Activated naive CD8-positive, alpha-beta T cell treated with anti-CD3 and anti-CD28 coated beads, Interleukin-2, amount 10 ng/mL, durations not matched to agents 7 days and 5 days (primary cell): ENCODE data around the gene PRR36. TPM values are rescaled to one million over a fixed set of nuclear protein-coding genes. Genes with fewer than 3 reads are reported as not detected.

Experiments
- ATAC-seq: fragments of 150-1000 bp; cut with Tn5 transposase; one replicate; pipeline ENCODE4 v1.10.0; 2021; ENCODE audit warnings: low read depth, moderate library complexity
- POLR2A ChIA-PET: fragments of 350-600 bp; sonication (Branson Sonifier 250); formaldehyde crosslinking; loops from one replicate; lab custom pipeline; 2021; ENCODE audit warnings: antibody characterized with exemption; lab: Charles Lee
- DNase-seq: peaks from one replicate; pipeline ENCODE4 v3.0.0; 2021
- H3K27ac Mint-ChIP-seq: one replicate; pipeline ENCODE4 v1.8.0; 2022; ENCODE audit warnings: mild to moderate bottlenecking, mixed read lengths
- H3K27me3 Mint-ChIP-seq: one replicate; pipeline ENCODE4 v1.8.0; 2022; ENCODE audit warnings: mild to moderate bottlenecking, moderate library complexity, mixed read lengths
- H3K36me3 Mint-ChIP-seq: one replicate; pipeline ENCODE4 v1.8.0; 2021; ENCODE audit warnings: mild to moderate bottlenecking, mixed read lengths
- H3K4me1 Mint-ChIP-seq: one replicate; pipeline ENCODE4 v1.8.0; 2021; ENCODE audit warnings: mixed read lengths
- H3K4me3 Mint-ChIP-seq: one replicate; pipeline ENCODE4 v1.8.0; 2022; ENCODE audit warnings: mild to moderate bottlenecking, moderate library complexity, mixed read lengths
- H3K9me3 Mint-ChIP-seq: one replicate; pipeline ENCODE4 v1.8.0; 2021; ENCODE audit warnings: mixed read lengths
- total RNA-seq, 2 experiments: library from RNA; stranded (reverse); gene quantifications; one replicate each; pipeline ENCODE4 v1.2.3, GENCODE V29; 2021

Gene PRR36
- total RNA-seq, 2 experiments from 2014 or later = 0.40 to 0.78 TPM

DNA sequence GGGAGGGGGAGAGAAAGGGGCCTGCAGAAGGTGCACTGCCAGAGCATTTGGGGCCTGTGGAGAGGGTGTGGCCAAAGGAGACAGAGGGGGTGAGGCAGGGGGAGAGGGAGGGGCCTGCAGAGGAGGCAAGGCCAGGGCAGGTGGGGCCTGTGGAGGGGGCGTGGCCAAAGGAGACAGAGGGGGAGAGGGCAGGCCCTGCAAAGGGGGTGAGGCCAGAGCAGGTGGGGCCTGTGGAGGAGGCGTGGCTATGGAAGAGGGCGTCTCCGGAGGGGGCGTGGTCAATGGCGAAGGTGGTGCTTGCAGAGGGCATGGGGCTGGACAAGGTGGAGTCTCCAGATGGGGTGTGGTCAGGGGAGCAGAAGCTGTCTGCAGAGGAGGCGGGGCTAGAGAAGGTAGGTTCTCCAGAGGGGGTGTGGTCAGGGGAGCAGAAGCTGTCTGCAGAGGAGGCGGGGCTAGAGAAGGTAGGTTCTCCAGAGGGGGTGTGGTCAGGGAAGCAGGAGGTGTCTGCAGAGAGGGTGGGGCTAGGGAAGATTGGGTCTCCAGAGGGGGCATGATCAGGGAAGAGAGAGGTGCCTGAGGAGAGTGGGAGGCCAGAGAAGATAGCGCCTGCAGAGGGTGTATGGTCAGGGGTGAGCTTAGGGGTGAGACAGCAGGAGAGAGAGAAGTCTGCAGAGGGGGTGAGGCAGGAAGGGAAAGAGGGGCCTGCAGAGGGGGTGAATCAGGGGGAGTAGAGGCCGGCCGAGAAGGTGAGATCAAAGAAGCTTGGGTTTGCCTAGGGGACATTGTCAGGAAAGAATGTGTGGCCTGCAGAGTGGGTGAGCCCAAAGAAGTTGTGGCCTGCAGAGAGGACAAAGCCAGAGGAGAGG is 3.4 kb downstream of the PRR36 start:
- Mint-ChIP-seq H3K27ac (peak overlapping the region; percentile 76), H3K4me3 (peak overlapping the region; percentile 68), H3K9me3 (no peaks in the 10 kb centered on the region), H3K4me1 (peaks cover 23% of the 10 kb centered on the region), H3K36me3 (no peaks in the 10 kb centered on the region), H3K27me3 (peaks cover 47% of the 10 kb centered on the region)
- POLR2A ChIA-PET = interaction anchor here (1.6 kb wide), 1 partner anchor 9 kb away, joined by 6 read pairs; no protein-coding TSS in a partner anchor
- ATAC-seq (no peak), DNase-seq (peak; percentile 67)

DNA sequence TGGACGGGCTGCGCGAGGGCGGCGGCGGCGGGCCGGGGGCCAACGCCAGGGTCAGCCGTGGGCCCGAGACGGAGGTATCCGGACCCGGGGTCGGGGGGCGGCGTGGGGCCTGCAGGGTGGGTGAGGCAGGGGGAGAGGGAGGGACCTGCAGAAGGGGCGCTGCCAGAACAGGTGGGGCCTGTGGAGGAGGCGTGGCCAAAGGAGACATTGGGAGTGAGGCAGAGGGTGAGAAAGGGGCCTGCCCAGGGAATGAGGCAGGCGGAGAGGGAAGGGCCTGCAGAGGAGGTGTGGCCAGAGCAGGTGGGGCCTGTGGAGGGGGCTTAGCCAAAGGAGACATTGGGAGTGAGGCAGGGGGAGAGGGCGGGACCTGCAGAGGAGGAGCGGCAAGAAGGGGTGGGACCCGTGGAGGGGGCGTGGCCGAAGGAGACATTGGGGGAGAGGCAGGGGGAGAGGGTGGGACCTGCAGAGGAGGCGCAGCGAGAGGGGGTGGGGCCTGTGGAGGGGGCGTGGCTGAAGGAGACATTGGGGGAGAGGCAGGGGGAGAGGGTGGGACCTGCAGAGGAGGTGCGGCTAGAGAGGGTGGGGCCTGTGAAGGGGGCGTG is 4.2 kb downstream of the PRR36 start:
- H3K36me3 Mint-ChIP-seq = no peaks in the 10 kb centered on the region
- H3K9me3 Mint-ChIP-seq = no peaks in the 10 kb centered on the region
- ATAC-seq (peak; percentile 1), DNase-seq (no peak)
- H3K27me3 Mint-ChIP-seq = peaks cover 45% of the 10 kb centered on the region
- POLR2A ChIA-PET = interaction anchor here (0.7 to 1.9 kb wide), 5 partner anchors 9 to 189 kb away, joined by 3 to 14 read pairs (median 3); partner anchors contain the start of genes SNAPC2, TIMM44 and TRAPPC5
- H3K4me1 Mint-ChIP-seq = peaks cover 28% of the 10 kb centered on the region
- H3K4me3 Mint-ChIP-seq = peak overlapping the region; percentile 46
- peak overlapping the region; percentile 42 for H3K27ac Mint-ChIP-seq

DNA sequence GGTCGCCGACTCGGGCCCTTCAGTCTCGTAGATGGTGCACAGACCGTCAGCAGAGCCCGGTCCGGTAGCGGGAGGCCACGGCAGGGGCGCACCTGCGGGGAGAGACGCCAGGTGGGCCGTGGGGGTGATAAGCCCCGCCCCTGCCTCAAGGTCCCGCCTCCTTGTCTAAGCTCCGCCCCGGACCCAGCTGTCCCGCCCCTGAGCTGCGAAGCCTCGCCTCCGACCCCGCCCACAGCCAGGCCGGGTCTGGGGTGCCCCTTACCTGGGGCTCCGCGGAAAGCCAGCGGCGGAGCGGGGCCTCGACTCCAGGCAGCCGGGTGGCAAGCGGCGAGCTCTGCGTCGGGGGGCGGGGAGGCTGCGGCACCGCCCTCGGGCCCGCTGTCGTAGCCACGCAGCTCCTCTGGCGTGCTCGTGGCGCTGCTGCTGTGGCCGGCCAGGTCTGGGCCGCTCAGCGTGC is 4.7 kb downstream of the PRR36 start:
- POLR2A ChIA-PET = interaction anchor here (0.7 to 1.9 kb wide), 7 partner anchors 10 to 240 kb away, joined by 3 to 14 read pairs (median 4); partner anchors contain the start of genes PET100, SNAPC2, TIMM44 and TRAPPC5
- Mint-ChIP-seq H3K36me3 (no peaks in the 10 kb centered on the region), H3K27ac (peak overlapping the region; percentile 69), H3K4me1 (peaks cover 29% of the 10 kb centered on the region), H3K27me3 (peaks cover 46% of the 10 kb centered on the region), H3K9me3 (no peaks in the 10 kb centered on the region), H3K4me3 (peak overlapping the region; percentile 71)
- DNase-seq = peak; percentile 89
- ATAC-seq = peak; percentile 37

DNA sequence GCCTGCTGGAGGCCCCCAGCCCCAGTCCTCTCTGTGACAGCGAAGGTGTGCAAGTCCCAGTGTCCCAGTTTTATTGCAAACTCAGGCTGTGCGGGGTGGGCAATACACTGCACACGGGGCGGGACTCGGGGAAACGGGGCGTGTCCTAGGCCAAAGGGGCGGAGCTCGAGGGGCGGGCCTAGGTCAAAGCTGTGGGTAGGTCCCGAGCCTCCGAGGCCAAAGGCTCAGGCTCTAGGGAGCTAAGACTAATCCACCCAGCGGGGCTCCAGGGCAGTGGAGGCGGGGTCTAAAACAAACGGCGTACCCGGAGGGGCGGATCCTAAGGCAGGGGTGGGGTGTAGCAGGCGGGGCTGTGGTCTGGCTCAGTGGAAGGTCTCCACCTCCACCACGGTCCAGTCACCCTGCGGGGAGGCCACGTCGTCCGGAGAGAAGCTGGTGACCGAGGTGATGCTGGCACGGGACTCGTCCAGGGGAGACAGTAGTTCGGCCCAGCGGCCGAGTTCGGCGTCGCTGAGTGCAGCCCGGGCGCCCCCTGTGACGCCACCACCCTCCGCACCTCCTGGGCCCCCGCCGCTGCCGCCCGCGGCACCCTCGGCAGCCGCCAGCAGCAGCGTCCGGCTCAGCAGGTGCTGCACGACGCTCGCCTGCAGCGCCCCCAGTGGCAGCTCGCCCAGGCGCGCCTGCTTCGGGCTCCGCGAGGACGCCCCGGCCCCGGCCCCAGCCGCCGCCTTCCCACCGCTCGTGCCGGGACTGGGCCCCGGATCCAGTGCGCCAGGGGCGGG is 5.3 kb downstream of the PRR36 start:
- POLR2A ChIA-PET = interaction anchor here (0.7 to 1.9 kb wide), 7 partner anchors 10 to 239 kb away, joined by 3 to 14 read pairs (median 5); partner anchors contain the start of genes MAP2K7, PET100, SNAPC2 and TIMM44
- H3K4me1 Mint-ChIP-seq = peaks cover 29% of the 10 kb centered on the region
- H3K27me3 Mint-ChIP-seq = peaks cover 49% of the 10 kb centered on the region

DNA sequence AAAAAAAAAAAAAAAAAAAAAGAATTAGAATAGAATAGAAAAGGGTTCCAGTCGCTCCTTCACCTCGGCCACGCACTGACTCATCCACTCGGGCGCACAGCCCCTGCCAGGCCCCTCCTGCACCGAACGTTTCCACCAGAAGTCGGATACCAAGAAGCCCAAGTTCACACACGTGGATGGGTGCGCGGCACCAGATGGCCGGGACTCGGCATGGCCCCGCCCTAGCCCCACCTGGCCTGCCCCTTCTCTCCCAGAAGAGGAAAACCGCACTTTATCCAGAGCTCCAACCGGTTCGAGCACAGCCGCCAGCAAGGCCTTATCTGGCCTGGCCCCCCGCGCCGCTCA is 5.9 kb downstream of the PRR36 start:
- POLR2A ChIA-PET = interaction anchor here (1.0 to 1.9 kb wide), 4 partner anchors 10 to 239 kb away, joined by 4 to 14 read pairs (median 5); partner anchors contain the start of genes MAP2K7, PET100, SNAPC2 and XAB2
- H3K4me3 Mint-ChIP-seq = peak overlapping the region; percentile 79
- no peaks in the 10 kb centered on the region for H3K36me3 Mint-ChIP-seq
- peaks cover 27% of the 10 kb centered on the region for H3K4me1 Mint-ChIP-seq
- DNase-seq = no peak
- peaks cover 48% of the 10 kb centered on the region for H3K27me3 Mint-ChIP-seq
- ATAC-seq = no peak
- H3K27ac Mint-ChIP-seq = peak overlapping the region; percentile 75
- no peaks in the 10 kb centered on the region for H3K9me3 Mint-ChIP-seq

More for the DNA sequence above, 5.3 kb downstream of the PRR36 start:
- Mint-ChIP-seq H3K36me3 (no peaks in the 10 kb centered on the region), H3K9me3 (no peaks in the 10 kb centered on the region), H3K27ac (peak overlapping the region; percentile 75), H3K4me3 (peak overlapping the region; percentile 79)
- ATAC-seq = peak; percentile 83
- DNase-seq = peak; percentile 93

DNA sequence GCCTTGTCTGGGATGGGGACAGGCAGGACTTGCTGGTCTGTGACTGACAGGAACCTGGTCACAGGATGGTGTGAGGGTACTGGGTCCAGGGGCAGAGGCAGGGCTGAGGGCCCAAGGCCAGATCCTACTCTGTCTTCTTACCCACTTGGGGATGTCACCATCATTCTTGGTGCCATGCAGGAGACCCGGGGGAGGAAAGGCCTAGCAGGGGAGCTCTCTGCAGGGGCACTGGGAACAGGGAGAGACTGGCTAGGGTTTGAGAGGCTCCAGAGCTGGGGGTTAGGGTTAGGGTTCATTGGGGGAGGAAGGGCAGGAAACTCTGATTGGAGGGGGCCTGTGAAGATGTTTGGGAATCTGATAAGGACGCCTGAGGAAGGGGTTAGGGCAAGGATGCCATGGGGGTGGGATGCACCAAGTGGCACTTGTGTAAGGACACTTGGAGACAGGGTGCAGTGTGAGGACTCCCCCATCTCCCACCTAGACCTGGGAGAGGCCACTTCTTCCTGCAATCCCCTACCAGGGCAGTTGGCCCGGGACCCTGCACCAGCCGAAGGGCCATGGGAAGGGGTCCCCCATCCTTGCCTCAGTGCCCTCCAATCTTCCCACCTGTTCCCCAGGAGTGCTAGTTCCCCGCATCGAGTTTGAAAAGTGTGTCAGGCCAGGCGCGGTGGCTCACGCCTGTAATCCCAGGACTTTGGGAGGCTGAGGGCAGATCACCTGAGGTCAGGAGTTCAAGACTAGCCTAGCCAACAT is 6.9 kb downstream of the PRR36 start:
- POLR2A ChIA-PET = no interaction called here
- Mint-ChIP-seq H3K27me3 (peaks cover 41% of the 10 kb centered on the region), H3K9me3 (no peaks in the 10 kb centered on the region), H3K4me3 (no peak overlapping the region), H3K4me1 (peaks cover 27% of the 10 kb centered on the region), H3K36me3 (no peaks in the 10 kb centered on the region), H3K27ac (no peak overlapping the region)
- no peak for DNase-seq
- ATAC-seq = no peak

DNA sequence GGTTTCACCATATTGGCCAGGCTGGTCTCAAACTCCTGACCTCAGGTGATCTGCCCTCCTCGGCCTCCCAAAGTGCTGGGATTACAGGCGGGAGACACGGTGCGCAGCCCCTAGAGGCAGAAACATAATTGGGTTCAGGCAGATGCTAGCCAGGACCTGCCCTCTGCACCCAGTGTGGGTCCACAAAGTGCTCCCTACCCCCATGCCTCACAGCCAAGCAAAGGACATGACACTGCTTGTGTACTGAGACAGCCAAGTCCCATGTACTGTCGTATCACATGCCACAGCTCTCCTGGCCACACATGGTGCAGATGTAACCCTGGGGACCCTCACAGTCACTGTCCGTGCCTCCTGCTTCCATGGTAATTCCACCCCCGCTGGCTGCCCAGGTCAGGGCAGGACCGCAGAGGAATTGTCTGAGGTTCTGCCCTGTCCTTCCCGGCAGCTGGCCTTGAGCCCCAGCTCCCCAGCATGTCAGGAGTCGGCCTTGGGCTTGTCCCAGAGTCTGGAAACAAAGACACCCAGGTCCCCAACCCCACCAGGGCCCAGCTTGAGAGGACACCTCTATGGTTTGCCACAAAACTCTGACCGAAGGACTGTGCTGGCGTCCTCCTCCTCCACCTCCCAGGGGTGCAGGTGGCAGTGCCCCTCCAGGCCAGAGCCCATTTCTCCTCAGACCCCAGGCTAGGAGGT is 7.6 kb downstream of the PRR36 start:
- H3K9me3 Mint-ChIP-seq = no peaks in the 10 kb centered on the region
- POLR2A ChIA-PET = no interaction called here
- peaks cover 21% of the 10 kb centered on the region for H3K4me1 Mint-ChIP-seq
- ATAC-seq = no peak
- no peak overlapping the region for H3K27ac Mint-ChIP-seq
- DNase-seq = no peak
- H3K36me3 Mint-ChIP-seq = no peaks in the 10 kb centered on the region
- H3K4me3 Mint-ChIP-seq = no peak overlapping the region
- peaks cover 34% of the 10 kb centered on the region for H3K27me3 Mint-ChIP-seq

DNA sequence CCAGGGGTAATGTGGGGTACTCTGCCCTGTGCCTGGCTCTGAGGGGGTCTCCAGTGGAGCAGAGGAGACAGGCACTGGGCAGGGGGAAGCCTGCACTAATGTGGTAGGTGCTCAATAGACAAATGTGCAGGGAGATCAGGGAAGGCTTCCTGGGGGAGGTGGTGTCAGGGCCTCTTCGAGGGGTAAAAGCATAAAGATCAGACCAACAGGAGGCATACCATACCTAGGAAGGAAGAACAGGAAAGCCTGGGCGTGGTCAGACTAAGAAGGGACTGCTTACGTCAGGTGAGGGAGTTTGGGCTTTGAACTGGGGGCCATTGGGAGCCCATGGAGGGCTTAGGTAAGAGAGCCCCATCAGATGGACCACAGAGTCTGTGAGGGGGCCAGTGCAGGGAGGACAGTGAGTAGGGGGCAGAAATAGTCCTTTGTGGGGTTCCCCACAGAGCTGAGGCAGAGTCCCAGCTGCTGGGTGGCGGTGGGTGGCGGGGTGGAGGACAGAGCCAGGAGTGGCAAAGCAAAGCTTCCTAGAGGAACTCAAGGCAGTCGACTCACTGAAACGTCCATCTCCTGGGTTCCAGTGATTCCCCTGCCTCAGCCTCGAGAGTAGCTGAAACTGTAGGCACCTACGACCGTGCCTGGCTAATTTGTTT is 8.8 kb downstream of the PRR36 start:
- no peak for DNase-seq
- Mint-ChIP-seq H3K27ac (no peak overlapping the region), H3K4me1 (peaks cover 14% of the 10 kb centered on the region), H3K9me3 (no peaks in the 10 kb centered on the region), H3K27me3 (peaks cover 30% of the 10 kb centered on the region), H3K36me3 (no peaks in the 10 kb centered on the region), H3K4me3 (peak overlapping the region; percentile 0)
- POLR2A ChIA-PET = no interaction called here
- no peak for ATAC-seq

DNA sequence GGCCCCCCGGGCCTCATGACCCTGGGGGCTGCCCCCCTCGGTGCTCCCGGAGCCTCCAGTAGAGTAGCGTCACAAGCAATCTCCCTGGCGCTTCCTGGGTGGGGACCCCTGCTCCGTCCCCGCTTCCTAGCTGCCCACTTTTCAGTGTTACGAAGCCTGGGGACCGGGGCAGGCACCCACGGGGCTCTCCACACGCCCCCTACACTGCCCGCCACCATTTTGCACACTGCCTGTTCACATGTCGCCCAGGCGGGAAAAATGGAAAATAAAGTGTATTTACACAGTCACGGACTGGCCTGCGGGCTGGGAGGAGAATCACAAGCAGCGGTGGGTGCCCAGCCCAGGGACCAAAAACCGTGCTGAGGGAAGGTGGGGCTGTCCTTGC is 9.5 kb downstream of the PRR36 start:
- POLR2A ChIA-PET = interaction anchor here (3.5 kb wide), 1 partner anchor 57 kb away, joined by 13 read pairs; the partner anchor contains the start of gene SNAPC2
- no peaks in the 10 kb centered on the region for H3K36me3 Mint-ChIP-seq
- peaks cover 10% of the 10 kb centered on the region for H3K4me1 Mint-ChIP-seq
- no peak for ATAC-seq
- H3K27me3 Mint-ChIP-seq = peaks cover 30% of the 10 kb centered on the region
- H3K9me3 Mint-ChIP-seq = no peaks in the 10 kb centered on the region
- H3K4me3 Mint-ChIP-seq = no peak overlapping the region
- DNase-seq = no peak
- H3K27ac Mint-ChIP-seq = no peak overlapping the region

DNA sequence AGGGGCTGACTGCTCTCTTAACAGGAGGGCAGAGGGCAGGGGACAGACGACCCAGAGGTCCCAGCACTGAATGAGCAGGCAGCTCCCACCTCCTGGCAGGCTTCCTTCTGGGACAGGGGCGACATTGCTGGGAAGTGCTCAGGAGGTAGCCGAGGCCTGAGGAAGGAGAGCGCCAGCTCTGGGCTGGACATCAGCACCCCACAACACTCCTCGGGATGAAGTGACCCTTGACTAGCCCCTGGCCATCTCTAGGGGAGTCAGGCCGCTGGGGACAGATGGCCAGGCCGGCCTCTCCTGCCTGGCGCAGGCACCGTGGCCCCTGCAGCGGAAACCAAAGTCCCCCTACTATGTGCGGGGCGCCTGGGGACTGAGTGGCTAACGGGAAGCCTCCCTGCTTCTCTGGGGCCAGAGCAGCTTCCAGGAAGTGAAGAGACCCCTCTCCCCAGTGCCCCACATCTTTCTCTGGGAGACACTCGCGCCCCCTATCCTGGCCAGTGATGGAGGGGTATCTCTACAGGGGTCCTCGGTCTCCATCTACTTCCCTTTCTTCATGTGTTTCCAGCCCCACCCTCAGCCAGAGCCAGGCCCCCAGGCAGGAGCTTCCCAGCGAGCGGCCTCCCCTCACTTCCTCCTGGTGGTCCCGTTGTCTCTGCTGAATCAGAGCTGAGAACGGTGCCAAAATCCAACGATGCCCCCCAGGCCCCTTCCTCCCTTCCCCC is 10.1 kb downstream of the PRR36 start:
- POLR2A ChIA-PET = interaction anchor here (3.5 kb wide), 1 partner anchor 57 kb away, joined by 13 read pairs; the partner anchor contains the start of gene SNAPC2
- DNase-seq (no peak), ATAC-seq (no peak)
- Mint-ChIP-seq H3K27ac (no peak overlapping the region), H3K4me1 (peaks cover 10% of the 10 kb centered on the region), H3K36me3 (no peaks in the 10 kb centered on the region), H3K27me3 (peaks cover 30% of the 10 kb centered on the region), H3K4me3 (no peak overlapping the region), H3K9me3 (no peaks in the 10 kb centered on the region)
